Upper lobe of right lung (tissue), 1 donor: ENCODE results near the gene POLD3. TPM values are rescaled to one million over a fixed set of nuclear protein-coding genes. Genes with fewer than 3 reads are reported as not detected.

Experiments used
- ATAC-seq: fragments of 200-7000 bp; cut with Tn5 transposase; one replicate; pipeline ENCODE4 v1.9.1; 2020; ENCODE audit warnings: mild to moderate bottlenecking, moderate library complexity
- DNase-seq: peaks from one replicate; pipeline ENCODE4 v3.0.0-alpha.2; 2020
- H3K27ac ChIP-seq: fragments of 200-600 bp; one replicate; pipeline ENCODE4 v1.8.0; 2022
- H3K27me3 ChIP-seq: fragments of 200-600 bp; one replicate; pipeline ENCODE4 v1.8.0; 2022; ENCODE audit warnings: mild to moderate bottlenecking
- H3K36me3 ChIP-seq: fragments of 200-600 bp; one replicate; pipeline ENCODE4 v1.8.0; 2022
- H3K4me1 ChIP-seq: fragments of 200-600 bp; one replicate; pipeline ENCODE4 v1.8.0; 2022
- H3K4me3 ChIP-seq: fragments of 200-600 bp; one replicate; pipeline ENCODE4 v1.8.0; 2022; ENCODE audit warnings: mild to moderate bottlenecking
- H3K9me3 ChIP-seq: fragments of 200-600 bp; one replicate; pipeline ENCODE4 v1.8.0; 2022
- CTCF ChIP-seq: fragments of 200-600 bp; IDR thresholded peaks from one replicate; pipeline ENCODE4 v1.8.0; 2022; ENCODE audit warnings: antibody characterized with exemption
- intact Hi-C: fragments of 100-400 bp; cut with DNase I; formaldehyde crosslinking; loops from one replicate; pipeline ENCODE4 v1.11.0; 2022
- total RNA-seq: library from RNA; stranded (reverse); fragmentation: NEBNext Ultra II Directional; extraction: Animal tissue kit (Norgen Biotek cat#: 25700); gene quantifications from one replicate; pipeline ENCODE4 v1.2.1, GENCODE V29; 2021
- donor health status: DM: no; HTN: yes; CAD: no; lungs with severe emphysema.

The POLD3 gene
- total RNA-seq, 1 donor from 2014 or later, result 16.7 TPM

- H3K27me3 ChIP-seq, result no peaks in the 10 kb centered on the region
- ATAC-seq (no peak), DNase-seq (no peak)
Observed at GRCh38 chr11:74620531-74620930, 28.1 kb downstream of the POLD3 start.

GRCh38 chr11:74626130-74626529 lies 33.7 kb downstream of the POLD3 start:
- intact Hi-C loops, result no loop called here
- no peak for TF ChIP-seq CTCF
- Histone ChIP-seq H3K9me3 (no peaks in the 10 kb centered on the region), H3K4me3 (no peak overlapping the region), H3K36me3 (peaks cover 34% of the 10 kb centered on the region), H3K27ac (no peak overlapping the region), H3K27me3 (no peaks in the 10 kb centered on the region), H3K4me1 (no peaks in the 10 kb centered on the region)
- ATAC-seq, result no peak
- no peak for DNase-seq

More at GRCh38 chr11:74620531-74620930, 28.1 kb downstream of the POLD3 start:
- Histone ChIP-seq H3K4me1 (no peaks in the 10 kb centered on the region), H3K36me3 (peaks cover 38% of the 10 kb centered on the region), H3K9me3 (no peaks in the 10 kb centered on the region), H3K4me3 (no peak overlapping the region), H3K27ac (no peak overlapping the region)
- intact Hi-C loops, result no loop called here
- TF ChIP-seq CTCF, result no peak

- peaks cover 34% of the 10 kb centered on the region for H3K36me3 ChIP-seq
Observed at GRCh38 chr11:74626604-74627003, 34.2 kb downstream of the POLD3 start.

GRCh38 chr11:74627381-74627780 lies 35.0 kb downstream of the POLD3 start:
- ATAC-seq, result no peak
- Histone ChIP-seq H3K4me3 (no peak overlapping the region), H3K9me3 (no peaks in the 10 kb centered on the region), H3K27ac (no peak overlapping the region), H3K27me3 (no peaks in the 10 kb centered on the region), H3K4me1 (no peaks in the 10 kb centered on the region), H3K36me3 (peaks cover 34% of the 10 kb centered on the region)
- intact Hi-C loops, result no loop called here
- DNase-seq, result no peak
- no peak for TF ChIP-seq CTCF

More at GRCh38 chr11:74626604-74627003, 34.2 kb downstream of the POLD3 start:
- no peaks in the 10 kb centered on the region for H3K9me3 ChIP-seq
- no peak for TF ChIP-seq CTCF
- DNase-seq, result no peak
- intact Hi-C loops, result no loop called here
- ATAC-seq, result no peak
- H3K27me3 ChIP-seq, result no peaks in the 10 kb centered on the region
- H3K4me3 ChIP-seq, result no peak overlapping the region
- H3K4me1 ChIP-seq, result no peaks in the 10 kb centered on the region
- no peak overlapping the region for H3K27ac ChIP-seq

GRCh38 chr11:74630043-74630442 lies 37.7 kb downstream of the POLD3 start:
- no peak for TF ChIP-seq CTCF

More at GRCh38 chr11:74630043-74630442, 37.7 kb downstream of the POLD3 start:
- no peaks in the 10 kb centered on the region for H3K9me3 ChIP-seq
- H3K4me1 ChIP-seq, result no peaks in the 10 kb centered on the region
- no peak overlapping the region for H3K27ac ChIP-seq
- ATAC-seq (no peak), DNase-seq (no peak)
- H3K27me3 ChIP-seq, result no peaks in the 10 kb centered on the region
- H3K36me3 ChIP-seq, result peaks cover 34% of the 10 kb centered on the region
- H3K4me3 ChIP-seq, result no peak overlapping the region
- intact Hi-C loops, result no loop called here
